Keratinocyte (primary cell): ENCODE data around the gene UCHL5.

ENCODE experiments used
- EZH2 ChIP-seq: IDR thresholded peaks from one replicate; pipeline ENCODE4 v1.6.1; 2012; ENCODE audit warnings: inconsistent platforms, mild to moderate bottlenecking, low read length, moderate library complexity
- TF ChIP-seq, protein P1 (sequence below), 3 experiments: IDR thresholded peaks in 1 of 3; conservative IDR thresholded peaks in 1 of 3; optimal IDR thresholded peaks in 1 of 3; 2 replicates in 2 of 3; 3 replicates in 1 of 3; pipeline versions ENCODE3 to v1.5.1; 2011; ENCODE audit warnings: low read length in 3 of 3, mild to moderate bottlenecking in 3 of 3, moderate library complexity in 2 of 3, control low read depth in 1 of 3, inconsistent platforms in 1 of 3; ENCODE audit not compliant: insufficient read depth in 2 of 3; ENCODE audit errors: extremely low read depth in 1 of 3

DNA sequence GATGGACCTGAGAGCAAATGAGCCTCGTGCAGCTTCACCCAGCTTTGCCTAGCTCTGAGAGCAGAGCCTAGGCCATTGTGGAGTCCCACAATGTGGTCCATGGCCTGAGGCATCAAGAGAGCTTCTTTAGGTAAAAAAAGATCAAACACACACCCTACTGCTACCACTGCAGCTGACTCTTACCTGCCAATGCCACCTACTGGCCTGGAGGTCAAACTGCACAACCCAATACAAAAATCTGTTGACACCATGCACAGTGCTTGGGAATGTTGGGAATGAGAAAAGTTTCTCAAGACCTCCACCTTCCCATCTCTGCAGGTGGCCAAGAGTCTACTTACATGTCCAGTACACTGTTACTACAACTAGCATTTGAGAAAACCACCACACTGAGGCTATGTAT is 60.6 kb downstream of the UCHL5 start:
- TF ChIP-seq, protein P1, sequence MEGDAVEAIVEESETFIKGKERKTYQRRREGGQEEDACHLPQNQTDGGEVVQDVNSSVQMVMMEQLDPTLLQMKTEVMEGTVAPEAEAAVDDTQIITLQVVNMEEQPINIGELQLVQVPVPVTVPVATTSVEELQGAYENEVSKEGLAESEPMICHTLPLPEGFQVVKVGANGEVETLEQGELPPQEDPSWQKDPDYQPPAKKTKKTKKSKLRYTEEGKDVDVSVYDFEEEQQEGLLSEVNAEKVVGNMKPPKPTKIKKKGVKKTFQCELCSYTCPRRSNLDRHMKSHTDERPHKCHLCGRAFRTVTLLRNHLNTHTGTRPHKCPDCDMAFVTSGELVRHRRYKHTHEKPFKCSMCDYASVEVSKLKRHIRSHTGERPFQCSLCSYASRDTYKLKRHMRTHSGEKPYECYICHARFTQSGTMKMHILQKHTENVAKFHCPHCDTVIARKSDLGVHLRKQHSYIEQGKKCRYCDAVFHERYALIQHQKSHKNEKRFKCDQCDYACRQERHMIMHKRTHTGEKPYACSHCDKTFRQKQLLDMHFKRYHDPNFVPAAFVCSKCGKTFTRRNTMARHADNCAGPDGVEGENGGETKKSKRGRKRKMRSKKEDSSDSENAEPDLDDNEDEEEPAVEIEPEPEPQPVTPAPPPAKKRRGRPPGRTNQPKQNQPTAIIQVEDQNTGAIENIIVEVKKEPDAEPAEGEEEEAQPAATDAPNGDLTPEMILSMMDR (optimal IDR thresholded peaks at IDR 0.05 in 1 of 3, IDR thresholded peaks at IDR 0.05 in 1 of 3, conservative IDR thresholded peaks at IDR 0.05 in 1 of 3; ENCODE audit: extremely low read depth in 1 of 3, insufficient read depth in 2 of 3, low read length in 3 of 3): peak; percentile 47 to 61 (median 47)
- no peak for TF ChIP-seq EZH2
